Stimulated activated CD8-positive, alpha-beta memory T cell treated with anti-CD3 and anti-CD28 coated beads, Interleukin-4, amount 100 ng/mL, for 1 hour (primary cell): ENCODE measurements around the gene CRADD.
"Not testable (repeated sequence)": the region's sequence is repeated elsewhere in the genome, so short reads cannot be mapped to it uniquely, and the experiment has no call there.

Source experiments
- DNase-seq, 2 donors: peaks; one replicate each; pipeline ENCODE4 v3.0.0-alpha.2; 2020; ENCODE audit warnings: low read depth in 2 of 2, low spot score in 1 of 2

Gene CRADD

DNA sequence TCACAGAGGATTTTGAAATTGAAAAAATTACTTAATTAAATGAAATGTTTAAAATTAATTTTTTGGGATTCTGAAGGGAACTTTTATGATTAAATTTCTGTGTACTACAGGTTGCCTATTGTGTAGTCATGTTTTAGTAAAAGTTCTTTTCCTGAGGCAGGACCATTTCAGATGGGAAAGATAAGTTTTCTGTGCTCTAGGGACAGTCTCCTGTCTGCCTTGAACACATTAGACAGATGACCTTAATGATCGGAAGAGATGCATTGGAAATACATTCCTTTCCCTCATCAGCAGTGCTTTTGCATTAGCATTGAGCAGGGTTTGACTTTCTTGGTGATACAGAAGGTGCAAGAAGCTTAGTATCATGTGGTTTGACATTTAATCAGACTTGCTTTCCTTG, 28.1 kb downstream of the CRADD start:
- DNase-seq = no peak

DNA sequence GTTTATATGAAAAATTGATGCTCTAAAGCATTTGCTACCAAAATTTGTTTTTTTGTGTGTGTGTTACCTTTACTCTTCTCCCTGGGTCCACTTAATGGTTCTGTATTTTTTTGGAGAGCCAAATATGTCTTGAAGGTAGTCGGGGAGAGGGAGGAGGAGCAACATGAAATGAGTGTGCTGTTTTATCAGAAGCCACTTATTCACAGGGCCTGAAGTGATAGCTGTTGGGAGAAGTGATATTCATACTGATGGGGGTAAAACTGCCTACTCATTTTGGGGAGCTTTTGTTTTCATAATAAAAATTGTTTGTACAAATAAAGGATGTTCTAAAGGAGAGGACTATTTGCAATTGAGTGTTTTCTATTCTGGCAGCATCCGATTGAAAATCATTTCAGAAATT, 29.2 kb downstream of the CRADD start:
- DNase-seq = no peak

DNA sequence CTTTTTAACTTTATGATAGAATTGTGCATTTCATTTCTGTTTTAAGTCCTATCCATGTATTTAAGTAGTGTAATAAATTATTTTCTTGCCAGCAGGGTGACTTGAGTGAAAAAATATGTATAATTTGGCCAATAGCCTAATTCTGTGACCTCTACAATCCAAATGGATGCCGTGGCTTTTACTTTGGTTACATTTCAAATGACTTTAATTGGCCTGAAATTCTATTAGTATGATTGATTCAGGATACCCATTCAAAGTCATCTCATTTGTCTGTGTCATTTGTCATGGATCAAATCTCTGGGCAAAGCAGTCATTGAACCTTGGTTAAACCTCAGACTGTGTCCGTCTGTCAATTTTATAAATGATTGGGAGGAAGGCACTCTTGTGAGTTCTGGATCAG, 29.6 kb downstream of the CRADD start:
- no peak for DNase-seq

DNA sequence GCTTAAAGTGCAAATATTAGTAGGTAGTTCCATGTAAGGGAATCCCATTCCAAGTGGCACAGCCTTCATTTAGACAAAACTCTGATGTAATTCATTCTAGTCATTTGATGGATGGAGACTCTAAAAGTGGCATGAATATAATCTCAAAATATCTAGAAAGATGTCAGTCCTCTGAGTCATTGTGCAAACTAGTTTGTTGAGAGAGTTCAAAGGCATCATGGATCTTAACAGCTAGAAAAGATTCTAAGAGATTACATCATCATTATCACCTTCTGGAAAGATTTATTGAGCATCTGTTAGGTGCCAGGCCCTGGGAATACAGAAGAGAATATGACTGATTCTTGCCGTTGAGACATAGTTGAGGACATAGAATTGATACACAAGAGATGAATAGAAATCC, 30.7 kb downstream of the CRADD start:
- no peak for DNase-seq

DNA sequence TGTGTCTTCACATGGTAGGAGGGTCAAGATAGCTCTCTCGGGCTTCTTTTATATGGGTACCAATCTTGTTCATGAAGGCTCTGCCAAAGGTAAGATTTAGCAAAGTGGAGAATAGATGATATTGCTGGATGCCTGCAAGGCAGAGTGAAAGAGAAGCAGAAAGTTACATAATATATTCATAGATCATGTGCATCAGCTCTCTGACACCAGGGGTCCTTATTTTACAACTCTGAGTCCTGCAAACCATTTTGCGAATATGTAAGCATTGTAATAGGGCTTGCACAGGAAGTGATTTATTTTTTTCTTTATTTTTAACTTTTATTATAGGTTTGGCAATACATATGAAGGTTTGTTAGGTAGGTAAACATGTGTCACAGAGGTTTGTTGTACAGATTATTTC, 31.8 kb downstream of the CRADD start:
- DNase-seq = no peak

DNA sequence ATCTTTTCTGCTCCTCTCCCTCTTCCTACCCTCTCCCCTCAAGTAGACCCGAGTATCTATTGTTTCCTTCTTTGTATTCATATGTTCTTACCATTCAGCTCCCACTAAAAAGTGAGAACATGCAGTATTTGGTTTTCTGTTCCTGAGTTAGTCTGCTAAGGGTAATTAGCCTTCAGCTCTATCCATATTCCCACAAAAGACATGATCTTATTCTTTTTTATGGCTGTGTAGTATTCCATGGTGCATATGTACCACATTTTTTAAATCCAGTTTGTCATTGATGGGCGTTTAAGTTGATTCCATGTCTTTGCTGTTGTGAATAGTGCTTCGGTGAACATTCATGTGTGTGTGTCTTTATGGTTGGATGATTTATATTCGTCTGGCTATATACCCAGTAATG, 32.2 kb downstream of the CRADD start:
- no peak for DNase-seq

DNA sequence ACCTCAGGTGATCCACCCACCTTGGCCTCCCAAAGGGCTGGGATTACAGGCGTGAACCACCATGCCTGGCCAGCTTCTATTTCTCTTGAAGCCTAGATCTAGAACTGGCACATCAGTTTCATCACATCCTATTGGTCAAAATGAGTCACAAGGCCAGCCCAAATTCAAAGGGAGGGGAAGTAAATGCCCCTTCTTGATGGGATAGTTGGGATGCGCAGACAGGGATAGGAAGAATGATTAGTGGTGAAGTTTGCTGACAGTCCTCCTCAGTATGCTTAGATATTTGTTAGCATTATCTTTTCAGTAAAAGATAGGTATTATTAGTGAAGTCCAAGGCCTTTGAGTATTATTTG, 33.4 kb downstream of the CRADD start:
- no peak for DNase-seq

DNA sequence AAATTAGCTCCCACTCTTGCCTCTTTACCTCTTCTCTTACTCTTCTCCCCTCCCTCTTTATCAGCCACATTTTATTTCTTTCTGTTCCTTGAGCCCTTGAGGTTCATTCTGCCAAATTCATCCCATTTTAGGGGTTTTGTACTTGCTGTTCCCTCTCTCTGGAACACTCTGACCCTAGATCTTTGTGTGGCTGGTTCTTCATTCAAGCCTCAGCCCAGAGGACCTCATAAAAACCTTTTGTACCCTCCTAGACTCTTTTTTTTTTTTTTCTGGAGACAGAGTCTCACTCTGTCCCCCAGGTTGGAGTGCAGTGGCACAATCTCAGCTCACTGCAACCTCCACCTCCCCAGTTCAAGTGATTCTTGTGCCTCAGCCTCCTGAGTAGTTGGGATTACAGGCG, 34.3 kb downstream of the CRADD start:
- DNase-seq = not testable (repeated sequence)

DNA sequence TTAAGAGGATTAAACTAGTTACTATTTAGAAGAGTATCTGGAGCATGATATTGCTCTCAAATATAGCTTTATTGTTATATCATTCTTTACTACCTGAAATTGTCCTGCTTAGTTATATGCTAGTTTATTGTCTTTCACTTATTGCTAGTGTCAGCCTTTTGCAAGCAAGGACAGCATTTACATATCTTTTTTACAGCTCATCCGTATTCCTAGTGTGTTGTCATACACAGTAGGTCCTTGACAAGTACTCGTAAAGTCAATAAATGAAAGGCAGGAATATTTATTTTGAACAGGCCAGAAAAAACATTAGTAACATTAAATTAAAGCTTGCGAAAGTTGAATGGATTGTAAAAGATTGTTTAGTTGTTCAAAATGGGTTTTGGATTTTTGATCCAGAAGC, 35.0 kb downstream of the CRADD start:
- no peak for DNase-seq

DNA sequence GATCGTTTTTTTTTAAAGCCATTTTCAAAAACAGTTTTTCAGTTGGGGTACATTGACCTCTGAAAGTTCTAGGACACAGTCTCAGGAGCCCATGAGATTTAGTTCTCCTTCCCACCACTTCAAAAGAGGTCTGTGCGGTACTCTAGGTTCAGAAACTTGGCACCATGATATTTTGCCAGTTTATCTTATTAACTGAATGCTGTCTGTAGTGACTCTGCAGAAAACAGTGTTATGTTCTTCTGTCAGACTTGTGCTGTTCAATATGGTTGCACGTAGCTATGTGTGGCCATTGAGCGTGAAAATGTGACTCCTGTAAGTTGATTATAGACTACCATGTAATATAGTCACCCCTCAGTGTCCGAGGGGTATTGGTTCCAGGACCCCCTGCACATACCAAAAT, 35.9 kb downstream of the CRADD start:
- no peak for DNase-seq

DNA sequence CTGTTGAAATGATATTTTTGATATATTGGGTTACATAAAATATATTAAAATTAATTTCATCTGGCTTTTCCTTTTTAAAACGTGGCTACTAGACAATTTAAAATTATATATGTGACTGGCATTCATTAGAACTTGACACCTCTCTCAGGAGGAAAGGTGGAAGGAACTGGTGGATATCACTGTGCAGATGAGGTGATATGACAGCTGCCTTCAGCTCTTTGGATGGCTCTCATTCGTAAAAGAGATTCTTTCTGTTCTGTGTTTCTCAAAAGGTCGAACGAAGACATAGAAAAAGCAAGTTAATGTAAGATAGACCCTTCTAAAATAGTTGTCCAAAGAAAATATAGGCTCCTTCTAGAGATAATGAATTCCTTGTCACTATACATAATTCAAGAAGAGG, 36.6 kb downstream of the CRADD start:
- DNase-seq = no peak

DNA sequence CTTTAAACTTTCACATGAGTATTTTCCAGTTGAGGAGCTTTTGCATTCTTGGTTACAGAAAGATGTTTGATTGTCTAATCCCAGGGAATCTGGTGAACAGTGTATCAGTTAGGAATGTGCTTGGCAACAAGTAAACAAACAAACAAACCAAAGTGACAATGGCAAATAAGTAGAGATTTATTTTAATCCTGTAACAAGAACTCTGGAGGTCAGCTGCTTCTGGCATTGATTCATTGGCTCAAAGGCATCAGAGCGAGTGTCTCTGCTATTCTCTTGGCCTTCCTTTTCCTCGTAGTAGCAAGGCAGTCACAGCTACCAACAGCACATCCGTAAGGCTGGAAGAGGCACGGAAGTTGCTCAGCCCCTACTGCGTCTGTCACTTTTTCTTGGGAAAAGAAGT, 37.2 kb downstream of the CRADD start:
- DNase-seq = no peak

DNA sequence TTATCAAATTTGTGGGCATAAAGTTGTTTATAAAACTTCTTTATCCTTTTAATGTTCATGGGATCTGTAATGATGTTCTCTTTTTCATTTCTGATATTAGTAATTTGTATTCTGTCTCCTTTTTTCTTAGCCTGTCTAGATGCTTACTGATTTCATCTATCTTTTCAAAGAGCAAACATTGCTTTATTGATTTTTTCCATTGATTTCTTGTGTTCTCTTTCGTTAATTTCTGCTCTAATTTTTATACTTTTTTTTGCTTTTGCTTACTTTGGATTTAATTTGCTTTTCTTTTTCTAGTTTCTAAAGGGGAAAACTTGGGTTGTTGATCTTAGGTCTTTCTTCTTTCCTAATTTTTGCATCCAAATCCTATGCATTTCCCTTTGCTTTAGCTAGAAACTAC, 42.5 kb downstream of the CRADD start:
- no peak for DNase-seq

DNA sequence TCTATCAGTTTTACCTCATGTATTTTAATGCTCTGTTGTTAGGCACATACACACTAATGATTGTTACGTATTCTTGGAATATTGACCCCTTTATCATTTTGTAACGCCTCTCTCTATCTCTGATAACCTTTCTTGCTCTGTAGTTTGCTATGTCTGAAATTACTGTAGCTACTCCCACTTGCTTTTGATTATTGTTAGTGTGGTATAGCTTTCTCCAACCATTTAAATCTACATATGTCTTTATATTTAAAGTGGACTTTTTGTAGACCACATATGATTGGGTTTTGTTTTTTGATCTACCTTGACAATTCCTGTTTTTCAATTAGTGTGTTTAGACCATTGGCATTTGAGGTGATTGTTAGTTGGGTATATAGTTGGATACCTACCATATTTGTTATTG, 43.4 kb downstream of the CRADD start:
- DNase-seq = no peak

DNA sequence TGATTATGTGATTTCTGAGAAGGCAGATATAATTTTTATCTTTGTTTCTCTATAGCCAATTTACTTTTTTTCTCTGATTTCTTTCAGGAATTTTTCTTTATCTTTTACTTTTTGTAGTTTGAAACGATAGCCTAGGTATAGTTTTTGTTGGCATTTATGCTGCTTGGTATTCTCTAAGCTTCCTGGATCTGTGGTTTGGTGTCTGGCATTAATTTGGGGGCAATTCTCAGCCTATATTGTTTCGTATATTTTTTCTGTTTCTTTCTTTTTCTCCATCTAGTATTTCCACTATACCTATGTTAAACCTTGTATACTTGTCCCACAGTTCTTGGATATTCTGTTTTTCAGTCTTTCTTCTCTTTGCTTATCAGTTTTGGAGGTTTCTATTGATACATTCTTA, 45.0 kb downstream of the CRADD start:
- no peak for DNase-seq

DNA sequence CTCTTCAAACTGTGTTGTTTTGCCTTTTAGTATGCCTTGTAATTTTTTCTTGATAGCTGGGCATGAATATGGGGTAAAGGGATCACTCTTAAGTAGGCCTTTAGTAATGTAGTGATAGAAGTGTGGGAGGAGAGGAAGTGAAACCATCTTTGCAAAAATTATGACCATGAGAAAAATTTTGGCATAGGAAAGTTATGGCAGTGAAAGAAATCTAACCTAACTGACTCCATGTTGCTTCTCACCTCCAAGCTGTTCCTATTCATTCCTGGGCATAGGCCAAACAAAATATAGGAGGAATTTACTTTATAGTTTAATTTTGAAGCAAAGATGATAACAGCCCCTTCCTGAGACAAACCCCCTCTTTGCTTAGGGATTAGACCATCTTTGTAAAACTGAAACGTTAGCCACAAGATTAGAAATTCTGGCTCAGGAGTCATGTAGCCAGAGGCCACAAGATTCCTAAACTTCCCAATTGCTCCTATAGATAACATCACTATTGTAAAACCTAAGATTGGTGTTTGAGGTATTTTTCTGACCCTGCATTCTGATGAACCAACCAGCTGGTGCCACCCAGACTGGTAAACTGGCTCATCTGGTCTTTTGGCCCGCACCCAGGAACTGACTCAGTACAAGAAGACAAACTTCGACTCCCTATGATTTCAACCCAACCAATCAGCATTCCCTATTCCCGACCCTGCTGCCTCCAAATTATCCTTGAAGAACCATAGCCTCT, 45.8 kb downstream of the CRADD start:
- DNase-seq = no peak

DNA sequence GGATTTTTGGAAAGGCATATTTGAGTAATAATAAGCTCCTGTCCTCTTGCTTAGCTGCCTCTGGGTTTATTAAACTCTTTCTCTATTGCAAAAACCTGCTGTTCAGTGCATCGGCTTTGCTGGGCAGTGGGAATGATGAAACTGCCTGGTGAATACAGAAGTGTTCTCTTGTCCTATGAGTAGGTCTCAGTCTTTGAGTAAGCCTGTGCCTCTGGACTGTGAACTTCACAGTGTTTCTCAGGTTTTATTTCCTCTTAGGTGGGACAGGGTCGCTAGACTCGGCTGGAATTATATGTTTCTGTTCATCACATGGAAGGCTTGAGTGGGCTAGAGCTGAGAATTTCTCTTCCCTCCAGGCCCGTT, 46.4 kb downstream of the CRADD start:
- no peak for DNase-seq

DNA sequence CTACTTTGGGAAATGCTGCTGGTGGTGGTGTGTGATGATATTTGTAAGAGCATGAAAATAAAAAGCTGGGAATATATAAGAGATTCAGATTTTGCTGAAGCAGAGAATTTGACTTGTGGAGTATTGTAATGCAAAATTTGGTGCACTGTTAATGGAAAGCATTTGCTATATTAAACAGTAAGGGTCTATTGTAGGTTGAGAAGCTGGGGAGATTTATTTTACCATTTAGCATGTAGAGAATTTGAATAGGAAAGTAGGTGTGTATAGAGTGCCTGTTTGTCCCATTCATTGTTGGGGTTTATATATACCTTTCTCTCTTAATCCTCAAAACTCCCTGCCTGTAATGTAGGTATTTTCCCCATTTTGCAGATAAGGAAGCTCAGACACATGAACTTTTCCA, 48.4 kb downstream of the CRADD start:
- no peak for DNase-seq

DNA sequence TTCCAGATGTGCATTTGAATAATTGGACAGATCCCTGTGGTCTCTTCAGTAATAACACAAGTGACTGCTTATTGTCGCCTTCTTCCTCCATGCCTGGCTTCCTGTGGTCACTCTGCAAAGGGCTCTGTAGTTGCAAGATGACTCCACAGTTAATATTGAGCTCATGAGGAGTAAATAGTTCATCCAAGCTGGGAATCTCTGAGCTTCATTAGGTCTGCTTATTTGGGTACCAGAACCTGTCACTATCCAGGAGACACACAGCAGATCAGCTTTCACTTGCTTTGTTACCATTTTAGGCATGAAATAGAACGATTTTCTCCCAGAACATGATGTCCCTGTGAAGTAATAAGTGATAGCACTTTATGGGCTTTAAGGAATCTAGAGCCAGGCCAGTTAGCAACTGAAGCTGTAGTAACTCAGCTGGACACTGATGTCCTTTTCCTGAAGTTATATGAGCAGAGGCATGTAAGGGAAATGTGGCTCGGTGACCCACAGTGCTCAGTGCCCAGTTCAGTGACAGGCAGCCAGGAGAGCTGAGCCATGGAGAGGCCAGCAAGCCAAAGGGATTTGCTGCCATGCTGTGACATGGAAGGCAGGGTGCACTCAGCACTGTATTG, 50.1 kb downstream of the CRADD start:
- no peak for DNase-seq

DNA sequence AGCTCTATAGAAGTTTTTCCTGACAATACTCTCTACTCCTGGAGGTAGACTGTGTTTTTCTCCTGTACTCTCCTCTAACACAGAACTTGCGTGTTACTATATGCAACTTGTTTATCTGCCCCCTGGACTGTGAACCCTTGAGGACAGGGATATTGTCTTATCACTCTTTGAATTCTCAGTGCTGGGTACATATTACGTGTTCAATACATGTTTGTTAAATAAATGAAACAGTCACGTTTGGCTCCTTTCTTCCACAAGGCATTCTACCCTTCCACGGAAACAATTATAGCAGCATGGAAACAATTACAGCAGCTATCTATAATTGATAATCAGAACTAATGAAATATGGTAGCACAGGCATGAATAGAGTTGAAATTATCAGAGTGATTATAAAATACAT, 50.7 kb downstream of the CRADD start:
- no peak for DNase-seq

DNA sequence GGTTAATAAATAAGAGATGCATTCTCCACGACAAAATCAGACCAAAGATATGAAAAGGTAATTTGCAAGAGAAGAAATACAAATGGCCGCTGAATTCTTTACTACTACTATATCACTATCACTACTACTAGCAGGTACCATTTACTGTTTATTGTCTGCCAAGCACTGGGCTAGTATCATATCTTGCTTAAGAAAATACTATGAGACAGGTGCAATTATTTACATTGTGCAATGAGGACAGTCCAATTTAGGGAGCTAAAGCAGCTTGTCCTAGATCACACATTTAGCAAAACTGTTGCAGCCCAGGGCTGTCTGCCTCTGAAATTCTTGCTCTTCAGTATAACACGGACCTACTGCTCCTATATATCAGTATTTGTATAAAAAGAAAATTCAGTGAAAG, 52.8 kb downstream of the CRADD start:
- DNase-seq = no peak

DNA sequence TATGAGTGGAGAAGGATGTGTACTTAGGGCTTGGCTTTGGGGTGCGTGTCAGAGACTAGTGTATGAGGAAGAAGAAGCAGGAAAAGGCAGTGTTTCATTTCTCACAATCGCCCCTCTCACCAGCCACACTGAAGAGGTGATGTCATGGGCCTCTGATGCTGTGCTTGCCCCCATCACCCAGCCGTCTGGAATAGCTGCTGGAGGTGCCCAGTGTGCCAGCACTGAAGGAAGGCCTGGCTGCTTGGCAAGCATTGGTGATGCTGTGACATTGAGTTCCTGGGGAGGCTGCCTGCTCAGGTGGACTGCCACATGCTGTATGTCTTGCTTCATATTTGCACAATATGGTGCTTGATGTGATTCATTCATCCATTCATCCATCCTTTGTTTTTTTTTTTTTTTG, 56.2 kb downstream of the CRADD start:
- no peak for DNase-seq

DNA sequence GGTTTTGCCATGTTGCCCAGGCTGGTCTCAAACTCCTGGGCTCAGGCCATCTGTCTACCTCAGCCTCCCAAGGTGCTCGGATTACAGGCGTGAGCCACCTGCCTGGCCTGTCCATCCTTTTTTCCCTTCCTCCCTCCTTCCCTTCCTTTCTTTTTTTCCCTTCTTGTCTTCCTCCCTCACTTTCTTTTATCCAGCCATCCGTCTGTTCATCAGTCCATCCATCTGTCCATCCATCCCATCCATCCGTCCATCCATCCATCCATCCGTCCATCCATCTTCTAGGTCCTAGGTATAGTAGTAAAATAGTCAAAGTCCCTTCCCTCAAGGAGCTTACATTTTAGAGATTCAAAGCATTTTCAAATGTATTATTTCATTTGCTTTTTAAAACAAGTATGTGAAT, 56.8 kb downstream of the CRADD start:
- DNase-seq = no peak

DNA sequence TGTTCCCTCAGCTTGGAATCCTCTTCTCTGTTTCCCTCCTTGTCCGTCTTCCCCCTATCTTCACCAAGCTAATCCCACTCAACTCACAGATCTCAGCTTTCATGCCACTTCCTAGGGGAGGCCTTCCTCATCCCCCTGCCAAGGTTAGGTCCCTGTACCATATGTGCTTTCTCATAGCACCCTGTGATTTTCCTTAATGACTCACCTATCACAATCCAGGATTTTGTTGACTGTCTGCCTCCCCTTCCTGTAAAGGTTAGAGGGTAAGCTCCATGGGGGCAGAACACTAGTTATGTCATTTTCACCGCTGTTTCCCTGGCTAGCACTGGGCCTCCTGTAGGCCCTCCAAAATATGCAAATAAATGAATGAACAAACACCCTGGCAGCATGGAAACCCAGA, 57.6 kb downstream of the CRADD start:
- DNase-seq = no peak
